Measurements from ENCODE around the gene MAN2B2.

DNA sequence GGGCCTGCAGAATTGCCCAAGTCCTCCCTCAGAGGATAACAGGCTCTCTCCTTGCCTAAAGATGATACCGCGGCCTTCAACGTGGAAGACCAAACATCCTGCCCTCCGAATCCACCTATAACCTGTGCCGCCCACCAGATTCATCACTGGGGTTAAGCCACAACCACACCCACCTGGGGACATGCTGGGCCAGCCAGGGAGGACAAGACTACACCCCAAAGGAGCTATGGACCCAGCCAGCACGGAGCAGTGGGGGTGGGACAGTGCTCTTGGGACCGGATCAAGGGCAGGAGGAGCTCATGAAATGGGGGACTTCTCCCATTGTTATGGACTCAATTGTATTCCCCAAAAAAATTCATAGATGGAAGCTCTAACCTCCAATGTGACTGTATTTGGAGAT is 6.8 kb upstream of the MAN2B2 start:
- TF ChIP-seq, protein P1, sequence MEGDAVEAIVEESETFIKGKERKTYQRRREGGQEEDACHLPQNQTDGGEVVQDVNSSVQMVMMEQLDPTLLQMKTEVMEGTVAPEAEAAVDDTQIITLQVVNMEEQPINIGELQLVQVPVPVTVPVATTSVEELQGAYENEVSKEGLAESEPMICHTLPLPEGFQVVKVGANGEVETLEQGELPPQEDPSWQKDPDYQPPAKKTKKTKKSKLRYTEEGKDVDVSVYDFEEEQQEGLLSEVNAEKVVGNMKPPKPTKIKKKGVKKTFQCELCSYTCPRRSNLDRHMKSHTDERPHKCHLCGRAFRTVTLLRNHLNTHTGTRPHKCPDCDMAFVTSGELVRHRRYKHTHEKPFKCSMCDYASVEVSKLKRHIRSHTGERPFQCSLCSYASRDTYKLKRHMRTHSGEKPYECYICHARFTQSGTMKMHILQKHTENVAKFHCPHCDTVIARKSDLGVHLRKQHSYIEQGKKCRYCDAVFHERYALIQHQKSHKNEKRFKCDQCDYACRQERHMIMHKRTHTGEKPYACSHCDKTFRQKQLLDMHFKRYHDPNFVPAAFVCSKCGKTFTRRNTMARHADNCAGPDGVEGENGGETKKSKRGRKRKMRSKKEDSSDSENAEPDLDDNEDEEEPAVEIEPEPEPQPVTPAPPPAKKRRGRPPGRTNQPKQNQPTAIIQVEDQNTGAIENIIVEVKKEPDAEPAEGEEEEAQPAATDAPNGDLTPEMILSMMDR (IDR thresholded peaks at IDR 0.05), result no peak
- TF ChIP-seq POLR2A (IDR thresholded peaks at IDR 0.05), result no peak
